NB4 (cell line): ENCODE measurements around the gene TTF2.

ENCODE experiments used
- DNase-seq: peaks from one replicate; pipeline ENCODE4 v3.0.0; 2010; ENCODE audit warnings: low read depth
- H3K4me3 ChIP-seq: one replicate; pipeline ENCODE4 v1.5.1; 2011; ENCODE audit warnings: mild to moderate bottlenecking, low read depth, low read length, moderate library complexity
- MYC ChIP-seq: IDR thresholded peaks from 2 replicates; pipeline ENCODE4 v1.6.1; 2011; ENCODE audit warnings: low read depth, low read length
- POLR2A ChIP-seq: IDR thresholded peaks from 2 replicates; pipeline ENCODE4 v1.6.1; 2011; ENCODE audit warnings: mild to moderate bottlenecking; ENCODE audit not compliant: insufficient read length; ENCODE audit errors: extremely low read depth
- TF ChIP-seq, protein P1 (sequence below): IDR thresholded peaks from one replicate; pipeline ENCODE4 v1.5.1; 2012; ENCODE audit warnings: low read depth, low read length
- TF ChIP-seq, protein P2 (sequence below): IDR thresholded peaks from 2 replicates; pipeline ENCODE4 v1.6.1; 2011; ENCODE audit warnings: low read depth, low read length

TTF2 gene

GRCh38 chr1:117138561-117138960, 78.4 kb downstream of the TTF2 start:
- DNase-seq: no peak
- TF ChIP-seq, protein P1, sequence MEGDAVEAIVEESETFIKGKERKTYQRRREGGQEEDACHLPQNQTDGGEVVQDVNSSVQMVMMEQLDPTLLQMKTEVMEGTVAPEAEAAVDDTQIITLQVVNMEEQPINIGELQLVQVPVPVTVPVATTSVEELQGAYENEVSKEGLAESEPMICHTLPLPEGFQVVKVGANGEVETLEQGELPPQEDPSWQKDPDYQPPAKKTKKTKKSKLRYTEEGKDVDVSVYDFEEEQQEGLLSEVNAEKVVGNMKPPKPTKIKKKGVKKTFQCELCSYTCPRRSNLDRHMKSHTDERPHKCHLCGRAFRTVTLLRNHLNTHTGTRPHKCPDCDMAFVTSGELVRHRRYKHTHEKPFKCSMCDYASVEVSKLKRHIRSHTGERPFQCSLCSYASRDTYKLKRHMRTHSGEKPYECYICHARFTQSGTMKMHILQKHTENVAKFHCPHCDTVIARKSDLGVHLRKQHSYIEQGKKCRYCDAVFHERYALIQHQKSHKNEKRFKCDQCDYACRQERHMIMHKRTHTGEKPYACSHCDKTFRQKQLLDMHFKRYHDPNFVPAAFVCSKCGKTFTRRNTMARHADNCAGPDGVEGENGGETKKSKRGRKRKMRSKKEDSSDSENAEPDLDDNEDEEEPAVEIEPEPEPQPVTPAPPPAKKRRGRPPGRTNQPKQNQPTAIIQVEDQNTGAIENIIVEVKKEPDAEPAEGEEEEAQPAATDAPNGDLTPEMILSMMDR: no peak
- no peak for TF ChIP-seq MYC
- TF ChIP-seq POLR2A: no peak
- TF ChIP-seq, protein P2, sequence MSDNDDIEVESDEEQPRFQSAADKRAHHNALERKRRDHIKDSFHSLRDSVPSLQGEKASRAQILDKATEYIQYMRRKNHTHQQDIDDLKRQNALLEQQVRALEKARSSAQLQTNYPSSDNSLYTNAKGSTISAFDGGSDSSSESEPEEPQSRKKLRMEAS: no peak
- no peak overlapping the region for H3K4me3 ChIP-seq

DNA sequence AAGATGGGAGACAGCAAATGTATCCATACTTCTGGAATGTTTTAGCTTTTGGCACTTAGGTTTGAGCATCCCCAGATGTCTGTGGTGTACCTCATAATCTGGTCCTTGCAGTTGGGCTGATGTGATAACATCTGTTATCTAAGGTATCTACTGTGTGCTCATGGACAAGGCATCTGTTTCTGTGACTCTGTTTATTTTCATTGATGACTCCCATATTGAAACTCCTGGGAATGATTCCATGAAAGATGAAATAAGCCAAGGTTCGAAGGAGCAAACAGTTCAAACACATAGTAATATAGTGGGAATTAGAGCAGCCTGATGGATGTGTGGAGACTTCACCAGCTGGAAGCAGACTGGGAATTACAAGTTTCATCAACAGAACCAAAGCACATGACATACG, 82.1 kb downstream of the TTF2 start:
- DNase-seq: no peak
- H3K4me3 ChIP-seq: no peak overlapping the region
- TF ChIP-seq, protein P2: no peak

- no peak for DNase-seq
- TF ChIP-seq, protein P2: no peak
- TF ChIP-seq MYC (no peak), POLR2A (no peak)
- TF ChIP-seq, protein P1: no peak
- no peak overlapping the region for H3K4me3 ChIP-seq
These were observed 83.0 kb downstream of the TTF2 start for GRCh38 chr1:117143172-117143571.

- H3K4me3 ChIP-seq: no peak overlapping the region
- no peak for DNase-seq
- no peak for TF ChIP-seq POLR2A
- TF ChIP-seq, protein P1: no peak
- TF ChIP-seq, protein P2: no peak
- no peak for TF ChIP-seq MYC
These were observed 83.7 kb downstream of the TTF2 start for GRCh38 chr1:117143871-117144270.

DNA sequence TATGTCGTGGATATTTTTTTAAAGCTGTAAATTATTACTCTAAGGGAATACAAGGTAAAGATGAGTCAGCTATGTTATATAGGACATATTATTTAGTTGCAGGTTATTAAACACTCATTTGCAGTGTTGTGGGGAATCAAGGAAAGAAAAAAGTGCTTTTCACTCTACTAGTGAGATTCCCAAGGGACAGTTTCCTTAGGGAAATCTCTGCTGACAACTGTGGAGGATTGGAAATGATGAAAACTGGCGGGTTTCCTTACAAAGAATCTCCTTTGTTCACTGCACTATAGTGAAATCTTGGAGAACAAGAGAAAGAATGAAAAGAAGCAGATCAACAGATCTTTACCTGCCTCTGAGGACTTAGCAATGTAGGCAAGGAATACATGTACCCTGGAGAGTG, 85.9 kb downstream of the TTF2 start:
- no peak for DNase-seq
- H3K4me3 ChIP-seq: no peak overlapping the region
- TF ChIP-seq POLR2A (no peak), MYC (no peak)
- TF ChIP-seq, protein P2: no peak
- TF ChIP-seq, protein P1: no peak

DNA sequence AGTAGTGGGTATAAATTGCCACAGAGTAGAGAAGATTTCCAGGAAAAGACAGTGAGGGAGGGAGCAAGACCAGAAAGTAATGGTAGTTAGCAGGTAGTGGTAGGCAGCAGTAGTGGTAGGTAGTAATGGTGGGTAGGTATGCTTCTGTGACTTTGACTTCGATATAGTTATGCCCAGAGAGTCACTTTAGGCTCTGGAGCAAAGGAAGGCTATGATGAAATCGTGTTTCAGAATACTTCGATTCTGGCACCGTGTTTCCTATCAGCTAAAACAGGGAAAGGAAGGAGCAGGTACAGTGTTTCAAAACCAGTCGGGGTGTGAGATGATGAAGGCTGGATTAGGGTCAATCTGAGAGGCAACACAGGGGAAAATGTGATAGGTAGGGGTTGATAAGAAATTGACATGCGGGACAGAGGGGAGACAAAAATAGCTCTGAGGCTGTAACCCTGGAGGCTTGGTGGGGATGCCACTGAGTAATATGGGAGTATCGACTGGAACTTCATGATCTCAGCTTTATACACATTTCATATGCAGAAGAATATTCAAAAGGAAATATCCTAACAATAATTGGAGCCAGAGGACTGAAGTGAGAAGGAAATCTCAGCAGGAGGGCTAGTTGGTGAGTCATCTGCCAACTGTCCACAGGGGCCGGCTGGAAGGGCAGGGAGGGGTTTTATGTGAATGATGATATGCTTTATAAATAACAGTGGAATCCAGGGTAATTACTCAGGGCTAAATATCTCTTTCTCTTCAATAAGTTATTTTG, 86.6 kb downstream of the TTF2 start:
- TF ChIP-seq POLR2A: no peak
- TF ChIP-seq, protein P2: no peak
- no peak for TF ChIP-seq MYC
- TF ChIP-seq, protein P1: no peak
- H3K4me3 ChIP-seq: no peak overlapping the region
- peak; percentile 31 for DNase-seq
